Vagina (tissue), 2 donors: ENCODE data around the gene NFATC2.

Experiments
- POLR2A ChIP-seq, 2 donors: fragments of 450-650 bp; IDR thresholded peaks; one replicate each; pipeline ENCODE4 v1.6.1; 2017; ENCODE audit warnings: antibody characterized with exemption in 2 of 2, mild to moderate bottlenecking in 2 of 2, moderate library complexity in 2 of 2
- TF ChIP-seq, protein P1 (sequence below), 3 experiments: fragments of 450-650 bp in 2 of 3; fragments of 200-600 bp in 1 of 3; sonication (generic) in 1 of 3; IDR thresholded peaks; one replicate each; pipeline ENCODE4 v1.5.1; 2017 to 2019; ENCODE audit warnings: antibody characterized with exemption in 3 of 3, mild to moderate bottlenecking in 2 of 3, moderate library complexity in 2 of 3

DNA sequence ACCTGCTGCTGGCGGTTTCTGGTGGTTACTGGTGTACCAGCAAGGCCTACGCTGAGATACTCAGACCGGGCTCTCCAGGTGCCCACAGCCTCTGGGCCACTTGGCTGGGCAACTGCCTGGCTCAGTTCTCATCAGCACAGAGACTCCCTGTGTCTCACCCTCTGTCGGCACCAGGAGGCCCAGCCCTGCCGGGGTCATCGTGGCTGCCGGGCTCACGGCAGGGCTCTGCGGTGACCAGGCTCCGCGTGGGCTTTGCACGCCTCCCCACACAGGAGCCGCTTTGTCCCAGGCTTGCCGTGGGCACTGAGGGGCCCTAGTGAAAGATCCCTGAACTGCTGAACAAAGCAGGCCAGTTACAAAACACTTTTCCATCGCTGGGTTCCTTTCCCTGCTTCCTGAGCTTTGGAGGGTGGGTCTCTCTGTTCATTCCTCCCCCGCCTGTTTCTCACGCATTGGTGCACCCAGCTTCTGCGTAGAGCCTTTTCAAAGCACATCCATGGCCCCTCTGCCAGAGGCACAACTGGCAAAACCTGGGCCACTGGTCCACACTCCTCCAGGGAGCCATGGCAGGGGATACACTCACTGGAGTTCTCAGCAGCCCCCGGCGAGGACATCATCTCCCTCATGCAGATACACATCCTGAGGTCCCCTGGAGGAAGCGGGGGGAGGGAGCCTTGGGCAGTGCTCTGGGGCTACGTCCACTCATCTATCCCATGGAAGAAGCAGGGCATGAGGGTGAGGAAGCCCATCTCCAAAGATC lies 117.0 kb downstream of the NFATC2 start:
- TF ChIP-seq, protein P1, sequence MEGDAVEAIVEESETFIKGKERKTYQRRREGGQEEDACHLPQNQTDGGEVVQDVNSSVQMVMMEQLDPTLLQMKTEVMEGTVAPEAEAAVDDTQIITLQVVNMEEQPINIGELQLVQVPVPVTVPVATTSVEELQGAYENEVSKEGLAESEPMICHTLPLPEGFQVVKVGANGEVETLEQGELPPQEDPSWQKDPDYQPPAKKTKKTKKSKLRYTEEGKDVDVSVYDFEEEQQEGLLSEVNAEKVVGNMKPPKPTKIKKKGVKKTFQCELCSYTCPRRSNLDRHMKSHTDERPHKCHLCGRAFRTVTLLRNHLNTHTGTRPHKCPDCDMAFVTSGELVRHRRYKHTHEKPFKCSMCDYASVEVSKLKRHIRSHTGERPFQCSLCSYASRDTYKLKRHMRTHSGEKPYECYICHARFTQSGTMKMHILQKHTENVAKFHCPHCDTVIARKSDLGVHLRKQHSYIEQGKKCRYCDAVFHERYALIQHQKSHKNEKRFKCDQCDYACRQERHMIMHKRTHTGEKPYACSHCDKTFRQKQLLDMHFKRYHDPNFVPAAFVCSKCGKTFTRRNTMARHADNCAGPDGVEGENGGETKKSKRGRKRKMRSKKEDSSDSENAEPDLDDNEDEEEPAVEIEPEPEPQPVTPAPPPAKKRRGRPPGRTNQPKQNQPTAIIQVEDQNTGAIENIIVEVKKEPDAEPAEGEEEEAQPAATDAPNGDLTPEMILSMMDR (IDR thresholded peaks at IDR 0.05), result no peak
- TF ChIP-seq POLR2A (IDR thresholded peaks at IDR 0.05), result no peak
